HepG2 (cell line): ENCODE data around the gene SRSF11. TPM values are rescaled to one million over a fixed set of nuclear protein-coding genes. Genes with fewer than 3 reads are reported as not detected.

Experiments used
- DBP ChIP-seq: sonication (generic); formaldehyde crosslinking; IDR thresholded peaks from 2 replicates; pipeline ENCODE4 v1.4.0; 2020; ENCODE audit warnings: missing genetic modification reagents; ENCODE audit errors: not compliant biosample characterization
- FOXC1 ChIP-seq: sonication (generic); formaldehyde crosslinking; IDR thresholded peaks from 2 replicates; pipeline ENCODE4 v1.8.0; 2022; ENCODE audit warnings: mild to moderate bottlenecking, missing genetic modification reagents, borderline replicate concordance
- GTF2F1 ChIP-seq: fragments of 150-350 bp; IDR thresholded peaks from 2 replicates; pipeline ENCODE4 v1.6.1; 2014; ENCODE audit warnings: low read length
- HNF1A ChIP-seq, 2 experiments: sonication (generic) in 1 of 2; formaldehyde crosslinking in 1 of 2; IDR thresholded peaks; 2 replicates each; pipeline versions ENCODE4 v1.4.0 to v1.6.1; 2016 to 2020; ENCODE audit warnings: borderline replicate concordance in 1 of 2, low read depth in 1 of 2, mild to moderate bottlenecking in 1 of 2, missing genetic modification reagents in 1 of 2
- HNRNPL ChIP-seq: fragments of 200-400 bp; formaldehyde crosslinking; IDR thresholded peaks from 2 replicates; pipeline ENCODE4 v1.6.1; 2017; ENCODE audit warnings: mild to moderate bottlenecking, low read depth, low read length
- HNRNPLL ChIP-seq: fragments of 200-400 bp; formaldehyde crosslinking; IDR thresholded peaks from 2 replicates; pipeline ENCODE4 v1.6.1; 2017; ENCODE audit warnings: mild to moderate bottlenecking, low read depth, low read length; ENCODE audit not compliant: poor library complexity, severe bottlenecking
- KLF11 ChIP-seq: IDR thresholded peaks from 2 replicates; pipeline ENCODE4 v1.6.1; 2016; ENCODE audit warnings: missing compliant biosample characterization
- KLF9 ChIP-seq: IDR thresholded peaks from 2 replicates; pipeline ENCODE4 v1.6.1; 2016; ENCODE audit warnings: low read depth
- MATR3 ChIP-seq: sonication (generic); formaldehyde crosslinking; IDR thresholded peaks from 2 replicates; pipeline ENCODE4 v1.4.0; 2020; ENCODE audit warnings: missing genetic modification reagents
- MED1 ChIP-seq: sonication (generic); formaldehyde crosslinking; IDR thresholded peaks from 2 replicates; pipeline ENCODE4 v1.4.0; 2020; ENCODE audit warnings: missing genetic modification reagents
- NCOA2 ChIP-seq: sonication (generic); formaldehyde crosslinking; IDR thresholded peaks from 2 replicates; pipeline ENCODE4 v1.8.0; 2022; ENCODE audit warnings: inconsistent platforms
- NR2C2 ChIP-seq: sonication (generic); formaldehyde crosslinking; IDR thresholded peaks from 2 replicates; pipeline ENCODE4 v1.4.0; 2020; ENCODE audit warnings: missing genetic modification reagents, mild to moderate bottlenecking, moderate library complexity, borderline replicate concordance
- PAX8 ChIP-seq: sonication (generic); formaldehyde crosslinking; IDR thresholded peaks from 2 replicates; pipeline ENCODE4 v1.8.0; 2022; ENCODE audit warnings: mild to moderate bottlenecking, missing genetic modification reagents, borderline replicate concordance
- YEATS2 ChIP-seq: sonication (generic); formaldehyde crosslinking; IDR thresholded peaks from 2 replicates; pipeline ENCODE4 v1.4.0; 2020; ENCODE audit warnings: missing genetic modification reagents, borderline replicate concordance
- ZBTB7A ChIP-seq: sonication (generic); formaldehyde crosslinking; IDR thresholded peaks from 2 replicates; pipeline ENCODE4 v1.8.0; 2022; ENCODE audit warnings: mild to moderate bottlenecking, missing genetic modification reagents
- ZNF292 ChIP-seq: sonication (generic); formaldehyde crosslinking; IDR thresholded peaks from 2 replicates; pipeline ENCODE4 v1.8.1; 2022; ENCODE audit warnings: mild to moderate bottlenecking, low read depth, missing genetic modification reagents, borderline replicate concordance
- ZNF33B ChIP-seq: sonication (generic); formaldehyde crosslinking; IDR thresholded peaks from 2 replicates; pipeline ENCODE4 v1.5.1; 2020; ENCODE audit warnings: mild to moderate bottlenecking, missing genetic modification reagents
- ZNF34 ChIP-seq: sonication (generic); formaldehyde crosslinking; IDR thresholded peaks from 2 replicates; pipeline ENCODE4 v1.4.0; 2020; ENCODE audit warnings: mild to moderate bottlenecking, missing genetic modification reagents, borderline replicate concordance
- ZNF432 ChIP-seq: sonication (generic); formaldehyde crosslinking; IDR thresholded peaks from 2 replicates; pipeline ENCODE4 v1.5.0; 2020; ENCODE audit warnings: missing genetic modification reagents, mild to moderate bottlenecking, borderline replicate concordance
- ZNF543 ChIP-seq: sonication (generic); formaldehyde crosslinking; IDR thresholded peaks from 2 replicates; pipeline ENCODE4 v1.4.0; 2020; ENCODE audit warnings: mild to moderate bottlenecking, missing genetic modification reagents
- ZNF761 ChIP-seq: sonication (generic); formaldehyde crosslinking; conservative IDR thresholded peaks from 2 replicates; pipeline ENCODE4 v1.4.0; 2020; ENCODE audit warnings: mild to moderate bottlenecking, missing genetic modification reagents
- ZNF83 ChIP-seq: sonication (generic); formaldehyde crosslinking; IDR thresholded peaks from 2 replicates; pipeline ENCODE4 v1.4.0; 2020; ENCODE audit warnings: missing genetic modification reagents, mild to moderate bottlenecking, borderline replicate concordance
- ZNF879 ChIP-seq: sonication (generic); formaldehyde crosslinking; IDR thresholded peaks from 2 replicates; pipeline ENCODE4 v1.8.1; 2023; ENCODE audit warnings: missing genetic modification reagents
- polyA plus RNA-seq, 8 experiments: library from polyadenylated mRNA; depleted of rRNA in 3 of 8; stranded (reverse) in 7 of 8; unstranded in 1 of 8; fragments of >200 nt; fragmentation: Illumina TruSeq in 4 of 8; extraction: Trizol in 4 of 8; gene quantifications; 2 replicates each; pipeline versions ENCODE4 v1.2.1 to v1.2.3, GENCODE V29; 2011 to 2016; ENCODE audit warnings: low read depth in 4 of 8, missing spikeins in 1 of 8, mixed read lengths in 1 of 8; ENCODE audit not compliant: insufficient read depth in 1 of 8
- total RNA-seq, 5 experiments: library from RNA; depleted of rRNA; stranded (reverse); fragments of >200 nt; fragmentation: Illumina TruSeq; extraction: Trizol; gene quantifications; 2 replicates each; pipeline ENCODE4 v1.2.3, GENCODE V29; 2016; ENCODE audit warnings: low read depth in 1 of 5

SRSF11 gene
- total and polyA plus RNA-seq, 2 of the 13 experiments (the other 11 are each of a cell fraction or from before 2014, with no cell fraction given) = 118 to 381 TPM

- no peak for TF ChIP-seq DBP (CRISPR knock-in tag)
- peak; percentile 25; the same call in 1 of the 2 replicates for TF ChIP-seq NR2C2 (CRISPR knock-in tag)
- peak; percentile 52; the same call in 1 of the 2 replicates for TF ChIP-seq ZNF543 (CRISPR knock-in tag)
- peak; percentile 48 for TF ChIP-seq NCOA2 (CRISPR knock-in tag)
- no peak; the same call in 1 of the 2 replicates for TF ChIP-seq KLF9
- no peak for TF ChIP-seq MATR3 (CRISPR knock-in tag)
- TF ChIP-seq ZNF292 (CRISPR knock-in tag) = 0 out of 2 replicates have a peak, but pooled peaks have one; percentile 26
- TF ChIP-seq YEATS2 = peak; percentile 82
- peak; percentile 55 for TF ChIP-seq KLF11 (CRISPR knock-in tag)
- TF ChIP-seq PAX8 = no peak
- no peak for TF ChIP-seq ZNF432 (CRISPR knock-in tag)
- peak; percentile 63; the same call in 1 of the 2 replicates for TF ChIP-seq ZNF879 (CRISPR knock-in tag)
- TF ChIP-seq FOXC1 (CRISPR knock-in tag) = peak; percentile 83; the same call in 1 of the 2 replicates
- TF ChIP-seq HNRNPLL = peak; percentile 82
- no peak; the same call in 1 of the 2 replicates for TF ChIP-seq ZNF34 (CRISPR knock-in tag)
- no peak for TF ChIP-seq HNF1A (IDR thresholded peaks at IDR 0.05; ENCODE audit: low read depth)
- no peak; the same call in 1 of the 2 replicates for TF ChIP-seq HNF1A (CRISPR knock-in tag; IDR thresholded peaks at IDR 0.05; ENCODE audit: borderline replicate concordance)
- no peak for TF ChIP-seq ZBTB7A (CRISPR knock-in tag)
- TF ChIP-seq MED1 (CRISPR knock-in tag) = peak; percentile 48; the same call in 1 of the 2 replicates
- no peak; the same call in 1 of the 2 replicates for TF ChIP-seq ZNF33B
- TF ChIP-seq ZNF83 (CRISPR knock-in tag) = no peak
- no peak for TF ChIP-seq ZNF761 (CRISPR knock-in tag)
- no peak for TF ChIP-seq HNRNPL
- TF ChIP-seq GTF2F1 = no peak
Observed at GRCh38 chr1:70221238-70222121, at the start of gene SRSF11 (continued).
